Measurements from ENCODE around the gene MEOX2.

The MEOX2 gene

DNA sequence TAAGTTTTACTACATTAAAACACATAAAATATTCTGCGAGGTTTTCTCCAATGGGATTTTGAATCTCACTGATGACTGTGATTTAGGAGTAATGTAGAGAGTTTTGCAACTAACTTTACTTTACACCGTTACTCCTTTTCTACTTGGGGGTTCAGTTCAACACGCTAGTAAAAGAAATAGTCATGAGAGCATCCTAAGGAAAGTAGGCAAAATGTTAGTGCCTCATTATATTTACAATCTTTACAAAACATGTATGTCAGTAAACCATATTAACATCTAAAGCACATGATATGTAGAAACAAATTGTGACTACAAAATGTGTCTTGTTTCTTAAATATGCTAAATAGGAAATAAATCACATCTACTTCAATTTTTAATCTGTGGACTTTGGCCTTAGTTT is 6.0 kb downstream of the MEOX2 start:
- FAIRE-seq, result no peak

- no peak for FAIRE-seq
Observed at GRCh38 chr7:15679306-15679705, 7.2 kb downstream of the MEOX2 start.

DNA sequence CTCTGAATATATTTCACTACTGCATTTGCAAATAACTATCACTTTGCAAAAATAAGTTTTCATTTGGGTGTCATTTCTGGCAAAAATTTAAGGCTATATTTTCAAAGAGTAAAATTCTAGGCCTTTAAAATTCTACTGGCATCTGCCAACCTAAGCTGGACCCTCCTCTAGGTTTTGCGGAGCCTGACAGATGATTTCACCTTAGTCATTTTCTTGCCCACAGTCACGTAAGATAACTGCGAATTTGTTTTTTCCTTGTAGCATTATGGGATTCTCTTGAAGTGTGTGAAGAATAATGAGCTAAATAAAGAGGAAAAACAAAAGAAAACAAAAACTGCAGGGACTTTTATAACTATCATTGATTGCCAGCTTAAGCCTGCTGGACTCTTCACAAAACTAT is 7.8 kb downstream of the MEOX2 start:
- FAIRE-seq, result no peak

DNA sequence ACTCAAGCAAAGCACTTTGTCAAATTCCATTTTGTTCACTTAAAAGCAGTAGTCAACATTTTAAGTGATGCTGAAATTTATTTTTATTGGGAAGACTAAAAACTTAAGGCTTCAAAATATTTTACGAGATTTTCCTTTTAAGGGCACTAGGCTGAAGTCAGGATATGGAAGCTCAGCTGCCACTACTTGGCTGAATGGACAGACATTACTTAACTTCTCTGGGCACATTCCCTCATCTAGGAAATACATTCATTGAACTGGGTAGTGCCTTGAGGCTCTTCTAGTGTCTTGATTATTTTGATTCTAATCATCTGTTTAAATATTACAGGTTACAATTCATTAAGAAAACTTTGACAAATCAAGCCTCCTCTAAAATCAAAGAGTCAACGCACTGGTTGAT is 11.1 kb downstream of the MEOX2 start:
- FAIRE-seq, result no peak

- no peak for FAIRE-seq
Observed at GRCh38 chr7:15674586-15674985, 11.9 kb downstream of the MEOX2 start.

GRCh38 chr7:15669443-15670090 is 16.9 kb downstream of the MEOX2 start:
- FAIRE-seq, result no peak

- no peak for FAIRE-seq
Observed at GRCh38 chr7:15667991-15668390, 18.5 kb downstream of the MEOX2 start.

DNA sequence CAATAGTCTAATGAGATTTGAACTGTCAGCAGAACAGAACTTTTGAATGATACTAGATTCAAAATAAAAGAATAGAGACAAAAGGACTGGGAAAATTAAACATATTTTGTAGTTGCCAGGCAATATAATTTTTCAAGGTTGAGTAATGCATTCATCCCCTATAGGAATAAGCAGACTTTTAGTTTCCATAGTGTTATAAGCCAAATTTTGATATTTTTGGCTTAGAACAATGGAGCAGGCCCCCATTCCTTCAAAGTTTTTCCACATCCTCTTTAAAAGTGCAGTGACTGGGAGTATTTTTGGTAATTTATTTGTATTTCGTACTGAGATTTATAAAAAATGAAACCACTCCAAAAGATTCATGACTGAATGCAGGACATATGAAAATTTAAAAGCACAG is 24.0 kb downstream of the MEOX2 start:
- FAIRE-seq, result no peak

DNA sequence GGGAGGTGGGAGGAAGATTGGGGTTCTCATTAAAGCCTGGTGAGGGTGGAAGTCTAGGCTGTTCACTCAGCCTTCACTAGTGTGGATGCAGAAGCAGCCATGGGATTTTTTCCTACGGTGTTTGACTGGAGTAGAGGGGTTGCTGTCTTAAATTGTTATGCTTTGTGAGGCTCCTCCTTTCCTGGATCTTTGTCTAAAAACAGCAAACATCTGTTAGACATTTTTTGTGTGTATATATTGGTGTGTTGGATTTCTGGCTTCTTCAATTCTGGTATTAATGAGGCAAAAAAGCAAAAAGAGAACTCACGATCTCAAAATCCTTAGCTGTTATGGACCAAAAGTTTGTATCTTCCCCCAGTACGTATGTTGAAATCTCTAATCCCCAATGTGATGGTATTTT is 28.2 kb downstream of the MEOX2 start:
- no peak for FAIRE-seq

GRCh38 chr7:15652776-15653290 is 33.6 kb downstream of the MEOX2 start:
- no peak for FAIRE-seq

DNA sequence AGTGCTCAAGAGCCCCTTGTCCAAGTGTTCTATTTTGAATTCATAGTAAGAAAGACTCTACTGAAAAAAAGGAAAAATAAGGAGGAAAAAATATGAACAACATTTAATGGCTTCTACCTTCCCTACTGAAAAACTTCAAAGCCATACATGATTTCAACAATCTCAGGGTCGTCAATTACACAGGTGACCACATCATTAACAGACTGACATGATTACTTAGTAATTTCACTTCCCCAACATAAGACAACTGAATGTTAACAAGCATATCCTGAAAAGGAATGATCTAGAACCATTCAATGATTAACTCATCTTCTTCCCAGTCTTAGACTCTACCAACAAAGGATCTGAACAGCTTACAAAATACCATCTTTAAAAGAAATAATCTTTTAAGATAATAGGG is 34.8 kb downstream of the MEOX2 start:
- no peak for FAIRE-seq

DNA sequence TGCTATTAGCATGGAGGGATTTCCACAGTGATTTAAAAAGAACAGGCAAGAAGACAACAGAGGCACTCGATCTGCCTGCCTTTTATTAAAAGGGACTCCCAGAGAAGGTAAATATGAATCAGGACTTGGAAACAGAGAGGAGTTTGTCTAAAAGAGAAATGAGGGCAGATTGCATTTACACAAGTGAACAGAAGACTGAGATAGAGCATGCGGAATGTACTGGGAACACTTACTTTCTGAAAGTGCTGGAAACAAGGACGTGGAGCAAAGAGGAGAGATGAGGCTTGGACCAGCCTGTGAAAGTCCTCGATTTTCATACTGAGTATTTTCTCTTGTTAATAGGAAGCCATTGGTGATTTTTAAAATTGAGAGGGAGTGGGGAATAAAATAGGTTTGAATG is 35.7 kb downstream of the MEOX2 start:
- FAIRE-seq, result no peak

DNA sequence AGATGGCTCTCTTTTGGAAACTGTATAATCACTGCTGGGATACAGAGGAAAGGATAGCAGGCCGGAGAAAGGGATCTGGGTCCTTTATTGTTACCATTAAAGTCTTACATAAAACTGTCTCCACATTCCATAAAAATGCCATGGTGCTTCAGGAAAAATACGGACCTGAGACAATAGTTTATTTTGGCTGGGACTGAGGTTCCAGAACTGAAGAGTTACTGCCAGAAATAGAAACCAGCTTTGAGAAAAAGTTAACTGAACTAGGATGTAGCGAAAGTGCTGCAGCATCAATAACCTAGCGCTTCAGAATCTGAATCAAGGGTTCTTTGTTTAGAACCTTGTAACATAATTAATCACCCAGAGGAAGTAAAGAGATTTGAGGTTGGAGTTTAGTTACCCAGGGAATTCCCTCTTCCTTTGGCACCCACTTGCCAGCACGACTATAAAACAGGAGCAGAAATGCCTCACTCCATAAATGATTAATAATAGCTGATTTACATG is 38.0 kb downstream of the MEOX2 start:
- FAIRE-seq, result no peak

DNA sequence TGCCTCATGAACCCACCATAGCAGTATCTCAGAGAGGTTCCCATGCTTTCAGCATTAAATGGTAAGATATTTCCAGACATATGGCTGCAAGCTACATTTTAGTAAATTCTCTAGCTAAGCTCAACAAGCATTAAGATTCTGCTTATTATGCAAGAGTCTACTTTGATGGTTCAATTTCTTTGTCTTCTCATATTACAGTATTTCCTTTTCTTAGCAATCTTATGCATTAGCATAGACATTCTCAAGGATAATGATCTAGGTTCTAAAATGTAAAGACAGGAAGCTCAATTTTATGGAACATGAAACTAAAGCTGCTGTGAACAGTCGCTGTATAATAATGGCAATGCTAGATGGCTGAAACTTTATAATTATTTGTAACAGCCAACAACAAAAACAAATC is 39.2 kb downstream of the MEOX2 start:
- FAIRE-seq, result no peak

- FAIRE-seq, result no peak
Observed at GRCh38 chr7:15643000-15643705, 43.3 kb downstream of the MEOX2 start.

- FAIRE-seq, result no peak
Observed at GRCh38 chr7:15628876-15629275, 57.6 kb downstream of the MEOX2 start.

- FAIRE-seq, result no peak
Observed at GRCh38 chr7:15626041-15626440, 60.4 kb downstream of the MEOX2 start.

DNA sequence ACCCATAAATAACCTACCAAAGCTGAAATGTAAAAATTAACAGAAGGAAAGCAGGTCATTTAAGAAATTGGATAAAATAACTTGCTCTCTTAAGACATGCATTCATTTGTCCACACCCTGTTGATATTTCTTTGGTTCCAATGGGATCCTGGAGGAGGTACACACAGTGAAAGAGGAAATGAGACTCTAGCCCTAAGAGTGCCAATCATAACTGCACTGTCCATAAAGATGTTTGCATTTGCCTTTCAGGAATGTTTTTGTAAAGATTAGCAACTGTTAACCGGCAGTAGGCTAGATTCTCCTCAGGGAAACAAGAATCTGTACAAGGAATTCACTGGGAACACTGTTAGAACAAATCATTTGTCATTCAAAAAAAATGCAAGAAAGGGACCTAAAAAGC is 61.0 kb downstream of the MEOX2 start:
- no peak for FAIRE-seq

DNA sequence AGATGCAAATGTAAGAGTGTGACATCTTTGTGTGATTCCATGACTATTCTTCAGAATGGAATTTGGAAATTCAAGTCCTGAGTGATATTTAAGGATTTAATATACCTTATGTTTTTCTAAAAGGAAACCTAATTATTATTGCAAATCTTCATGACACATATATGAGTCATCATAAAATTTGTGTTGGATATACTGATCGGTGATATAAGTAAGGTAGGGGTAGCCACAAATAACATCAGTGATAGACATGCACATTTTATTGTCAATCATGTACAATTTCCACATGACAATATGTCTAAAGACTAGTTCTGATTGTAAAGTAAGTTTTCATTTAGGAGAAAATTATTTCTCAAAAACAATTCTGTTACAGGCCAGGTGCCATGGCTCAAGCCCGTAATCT is 65.0 kb downstream of the MEOX2 start:
- FAIRE-seq, result no peak

- FAIRE-seq, result no peak
Observed at GRCh38 chr7:15620491-15621185, 65.8 kb downstream of the MEOX2 start.

DNA sequence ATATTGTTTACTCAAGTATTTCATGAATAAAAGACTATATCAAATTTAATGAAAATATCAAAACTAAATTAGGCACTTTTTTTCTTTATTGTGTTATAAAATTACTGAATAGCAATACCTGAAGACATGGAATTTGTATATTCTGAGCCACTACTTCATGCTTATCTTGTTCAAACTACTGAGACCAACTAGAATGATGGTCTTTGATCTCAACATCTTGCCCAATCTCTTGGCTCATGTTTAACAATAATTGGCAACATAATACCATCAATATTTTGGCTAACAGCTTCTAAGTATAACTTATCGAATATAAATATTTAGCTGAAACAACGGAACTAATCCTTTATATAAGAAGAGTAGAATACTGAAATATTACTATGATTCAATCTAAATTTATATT is 68.2 kb downstream of the MEOX2 start:
- FAIRE-seq, result no peak

GRCh38 chr7:15612205-15612604 is 74.3 kb downstream of the MEOX2 start:
- FAIRE-seq, result no peak

DNA sequence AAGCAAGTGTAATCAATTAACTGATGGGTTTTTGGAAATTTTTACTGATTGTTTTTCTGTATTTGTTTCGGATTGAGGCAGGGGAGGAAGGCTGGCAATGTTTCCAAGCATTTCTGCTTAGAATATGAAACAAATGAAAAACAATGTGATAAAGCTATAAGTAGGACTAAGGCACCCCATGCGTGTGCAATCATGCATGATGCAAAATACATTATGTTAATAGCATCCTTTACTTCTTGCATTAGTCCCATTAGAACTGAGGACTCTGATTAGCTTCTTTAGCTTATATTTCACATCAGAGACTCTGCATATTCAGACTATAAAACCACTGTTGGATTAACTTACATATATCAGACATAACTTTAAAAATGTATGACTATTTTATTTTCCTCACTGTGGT is 76.0 kb downstream of the MEOX2 start:
- FAIRE-seq, result no peak

DNA sequence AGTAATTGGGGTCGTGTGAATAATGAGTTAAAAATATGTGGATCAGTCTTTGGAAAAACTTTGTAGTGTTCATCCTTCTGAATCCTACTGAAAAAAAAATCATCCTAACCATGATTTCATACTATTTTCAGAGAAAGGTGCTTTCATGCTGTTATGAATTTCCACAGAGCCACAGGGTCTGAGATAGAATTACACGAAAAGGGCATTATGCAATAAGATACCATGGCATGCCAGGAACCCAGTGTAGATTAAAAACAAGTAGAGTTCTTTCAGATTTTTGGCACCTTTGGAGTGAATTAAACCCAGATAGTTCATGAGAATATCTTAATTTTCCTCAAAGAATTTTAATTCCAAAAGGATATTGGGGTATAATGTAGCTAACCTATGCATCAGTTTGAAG is 77.2 kb downstream of the MEOX2 start:
- no peak for FAIRE-seq

All from TTC549 (cell line).